Loucy (cell line): ENCODE data around the gene TNRC6B.
"Not testable (repeated sequence)": the region's sequence is repeated elsewhere in the genome, so short reads cannot be mapped to it uniquely, and the experiment has no call there.

Source experiments
- H2AFZ ChIP-seq: fragments of 200-600 bp; sonication (generic); 2 replicates; pipeline ENCODE4 v1.6.0; 2016; ENCODE audit warnings: antibody characterized with exemption, mild to moderate bottlenecking, low read length, moderate library complexity
- H3F3A ChIP-seq: fragments of 200-600 bp; 2 replicates; pipeline ENCODE4 v1.6.0; 2016; ENCODE audit warnings: antibody characterized with exemption, low read depth, mild to moderate bottlenecking
- H3K27me3 ChIP-seq: fragments of 200-600 bp; sonication (generic); 2 replicates; pipeline ENCODE4 v1.6.1; 2014; ENCODE audit warnings: low read length, mild to moderate bottlenecking; ENCODE audit not compliant: insufficient read depth, poor library complexity, severe bottlenecking
- H3K36me3 ChIP-seq: fragments of 200-600 bp; sonication (generic); 2 replicates; pipeline ENCODE4 v1.6.1; 2016; ENCODE audit warnings: low read length; ENCODE audit not compliant: insufficient read depth
- H3K4me1 ChIP-seq: fragments of 200-600 bp; sonication (generic); 2 replicates; pipeline ENCODE4 v1.5.1; 2014; ENCODE audit warnings: low read length, mild to moderate bottlenecking; ENCODE audit not compliant: insufficient read depth, poor library complexity, severe bottlenecking
- H3K4me2 ChIP-seq: fragments of 200-600 bp; sonication (generic); 2 replicates; pipeline ENCODE4 v1.6.0; 2014; ENCODE audit warnings: antibody characterized with exemption, low read length, low read depth, mild to moderate bottlenecking; ENCODE audit not compliant: poor library complexity, severe bottlenecking
- H3K4me3 ChIP-seq: fragments of 200-600 bp; sonication (generic); 2 replicates; pipeline ENCODE4 v1.5.1; 2014; ENCODE audit warnings: low read length, mild to moderate bottlenecking, mixed read lengths; ENCODE audit not compliant: poor library complexity, severe bottlenecking
- H3K79me2 ChIP-seq: fragments of 200-600 bp; sonication (generic); 2 replicates; pipeline ENCODE4 v1.6.1; 2014; ENCODE audit warnings: low read length; ENCODE audit not compliant: insufficient read depth
- H3K9ac ChIP-seq: fragments of 200-600 bp; sonication (generic); 2 replicates; pipeline ENCODE4 v1.6.0; 2014; ENCODE audit warnings: mild to moderate bottlenecking, low read depth, low read length, moderate library complexity; ENCODE audit not compliant: poor library complexity, severe bottlenecking
- H3K9me2 ChIP-seq: fragments of 200-600 bp; sonication (generic); replicated peaks from 2 replicates; pipeline ENCODE4 v1.6.1; 2016; ENCODE audit warnings: low read depth, low read length, mixed read lengths
- H3K9me3 ChIP-seq: fragments of 200-600 bp; sonication (generic); 2 replicates; pipeline ENCODE4 v1.6.1; 2014; ENCODE audit warnings: mild to moderate bottlenecking, antibody characterized with exemption, low read length, low read depth; ENCODE audit not compliant: insufficient read depth
- H4K20me1 ChIP-seq: fragments of 200-600 bp; sonication (generic); 2 replicates; pipeline ENCODE4 v1.6.0; 2014; ENCODE audit warnings: antibody characterized with exemption, low read length, mild to moderate bottlenecking; ENCODE audit not compliant: insufficient read depth, poor library complexity, severe bottlenecking
- EZH2phosphoT487 ChIP-seq: fragments of 200-600 bp; IDR thresholded peaks from 2 replicates; pipeline ENCODE4 v1.6.1; 2018; ENCODE audit warnings: antibody characterized with exemption, mild to moderate bottlenecking, moderate library complexity, borderline replicate concordance
- TF ChIP-seq, protein P1 (sequence below): fragments of 200-600 bp; sonication (generic); conservative IDR thresholded peaks from 2 replicates; pipeline ENCODE4 v1.5.1; 2014; ENCODE audit warnings: mild to moderate bottlenecking, antibody characterized with exemption, low read length

Gene TNRC6B

DNA sequence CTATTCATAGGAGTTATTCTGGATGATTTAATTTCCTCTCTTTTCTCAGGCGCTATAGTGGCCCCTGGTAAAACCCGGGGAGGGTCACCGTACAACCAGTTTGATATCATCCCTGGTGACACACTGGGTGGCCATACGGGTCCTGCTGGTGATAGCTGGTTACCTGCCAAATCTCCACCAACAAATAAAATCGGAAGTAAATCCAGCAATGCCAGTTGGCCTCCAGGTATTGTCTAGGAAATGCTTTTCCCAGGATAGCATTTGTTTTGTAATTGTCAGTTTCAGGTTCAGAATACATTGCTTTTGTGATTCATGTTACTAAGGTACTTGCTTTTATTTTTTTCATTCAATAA, 133.0 kb downstream of the TNRC6B start:
- no peak overlapping the region for H3K4me3 ChIP-seq
- H2AFZ ChIP-seq = no peak overlapping the region
- peaks cover 86% of the 10 kb centered on the region for H3K36me3 ChIP-seq
- no peaks in the 10 kb centered on the region for H3K9me3 ChIP-seq
- no peaks in the 10 kb centered on the region for H3K27me3 ChIP-seq
- TF ChIP-seq, protein P1, sequence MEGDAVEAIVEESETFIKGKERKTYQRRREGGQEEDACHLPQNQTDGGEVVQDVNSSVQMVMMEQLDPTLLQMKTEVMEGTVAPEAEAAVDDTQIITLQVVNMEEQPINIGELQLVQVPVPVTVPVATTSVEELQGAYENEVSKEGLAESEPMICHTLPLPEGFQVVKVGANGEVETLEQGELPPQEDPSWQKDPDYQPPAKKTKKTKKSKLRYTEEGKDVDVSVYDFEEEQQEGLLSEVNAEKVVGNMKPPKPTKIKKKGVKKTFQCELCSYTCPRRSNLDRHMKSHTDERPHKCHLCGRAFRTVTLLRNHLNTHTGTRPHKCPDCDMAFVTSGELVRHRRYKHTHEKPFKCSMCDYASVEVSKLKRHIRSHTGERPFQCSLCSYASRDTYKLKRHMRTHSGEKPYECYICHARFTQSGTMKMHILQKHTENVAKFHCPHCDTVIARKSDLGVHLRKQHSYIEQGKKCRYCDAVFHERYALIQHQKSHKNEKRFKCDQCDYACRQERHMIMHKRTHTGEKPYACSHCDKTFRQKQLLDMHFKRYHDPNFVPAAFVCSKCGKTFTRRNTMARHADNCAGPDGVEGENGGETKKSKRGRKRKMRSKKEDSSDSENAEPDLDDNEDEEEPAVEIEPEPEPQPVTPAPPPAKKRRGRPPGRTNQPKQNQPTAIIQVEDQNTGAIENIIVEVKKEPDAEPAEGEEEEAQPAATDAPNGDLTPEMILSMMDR = no peak
- no peak for TF ChIP-seq EZH2phosphoT487
- H3F3A ChIP-seq = no peaks in the 10 kb centered on the region
- no peak overlapping the region for H3K9ac ChIP-seq
- no peaks in the 10 kb centered on the region for H3K9me2 ChIP-seq
- H4K20me1 ChIP-seq = no peaks in the 10 kb centered on the region
- H3K79me2 ChIP-seq = no peaks in the 10 kb centered on the region
- H3K4me1 ChIP-seq = no peaks in the 10 kb centered on the region
- H3K4me2 ChIP-seq = no peak overlapping the region

DNA sequence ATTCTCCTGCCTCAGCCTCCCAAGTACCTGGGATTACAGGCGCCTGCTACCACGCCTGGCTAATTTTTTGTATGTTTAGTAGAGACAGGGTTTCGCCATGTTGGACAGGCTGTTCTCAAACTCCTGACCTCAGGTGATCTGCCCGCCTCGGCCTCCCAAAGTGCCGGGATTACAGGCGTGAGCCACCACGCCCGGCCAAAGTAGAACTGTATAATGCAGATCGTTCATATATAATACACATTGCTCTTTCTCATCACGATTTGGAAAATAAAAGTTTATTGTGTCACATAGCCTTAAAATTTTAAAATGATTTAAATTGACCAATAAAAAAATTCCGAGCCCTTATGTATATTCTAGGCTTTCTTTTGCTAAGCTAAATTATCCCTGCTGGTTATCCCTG, 133.9 kb downstream of the TNRC6B start:
- not testable (repeated sequence) for H3K9me3 ChIP-seq, H3K4me1 ChIP-seq, H4K20me1 ChIP-seq, H3K79me2 ChIP-seq, H3K27me3 ChIP-seq, H3K4me3 ChIP-seq, H3K4me2 ChIP-seq, H3F3A ChIP-seq, H3K9ac ChIP-seq, H2AFZ ChIP-seq, H3K9me2 ChIP-seq
- H3K36me3 ChIP-seq = peaks cover 94% of the 10 kb centered on the region

GRCh38 chr22:40312050-40312449, 134.3 kb downstream of the TNRC6B start:
- Histone ChIP-seq H3K9ac (no peak overlapping the region), H3K4me3 (no peak overlapping the region), H3K9me2 (no peaks in the 10 kb centered on the region), H2AFZ (no peak overlapping the region), H3K4me2 (no peak overlapping the region), H3K27me3 (no peaks in the 10 kb centered on the region), H3K9me3 (no peaks in the 10 kb centered on the region), H3K4me1 (no peaks in the 10 kb centered on the region), H3K36me3 (peaks cover 97% of the 10 kb centered on the region), H4K20me1 (no peaks in the 10 kb centered on the region), H3K79me2 (no peaks in the 10 kb centered on the region), H3F3A (no peaks in the 10 kb centered on the region)
- no peak for TF ChIP-seq EZH2phosphoT487
- TF ChIP-seq, protein P1 = no peak

- no peaks in the 10 kb centered on the region for H3K27me3 ChIP-seq
- H3K36me3 ChIP-seq = peaks cover 96% of the 10 kb centered on the region
- no peak overlapping the region for H3K4me3 ChIP-seq
- TF ChIP-seq, protein P1 = no peak
- H3K9me2 ChIP-seq = no peaks in the 10 kb centered on the region
- H3K79me2 ChIP-seq = no peaks in the 10 kb centered on the region
- no peaks in the 10 kb centered on the region for H3K4me1 ChIP-seq
- no peaks in the 10 kb centered on the region for H3F3A ChIP-seq
- no peak overlapping the region for H3K9ac ChIP-seq
- H3K4me2 ChIP-seq = no peak overlapping the region
- no peaks in the 10 kb centered on the region for H3K9me3 ChIP-seq
- no peak overlapping the region for H2AFZ ChIP-seq
- H4K20me1 ChIP-seq = no peaks in the 10 kb centered on the region
These were observed 135.3 kb downstream of the TNRC6B start for GRCh38 chr22:40313007-40313406.
